Left lung (tissue), 10 donors: Measurements from ENCODE around the gene SCAPER. TPM values are rescaled to one million over a fixed set of nuclear protein-coding genes. Genes with fewer than 3 reads are reported as not detected.

Source experiments
- ATAC-seq: fragments of 200-7000 bp; cut with Tn5 transposase; one replicate; pipeline ENCODE4 v1.9.1; 2020; ENCODE audit warnings: moderate library complexity
- DNase-seq, 4 donors: peaks; one replicate each; pipeline ENCODE4 v3.0.0-alpha.2; 2013 to 2020
- H3K27ac ChIP-seq, 2 donors: fragments of 200-600 bp; sonication (generic) in 1 of 2; one replicate each; pipeline versions ENCODE4 v1.5.0 to v1.8.0; 2020 to 2021
- H3K27me3 ChIP-seq, 2 donors: fragments of 200-600 bp; sonication (generic) in 1 of 2; one replicate each; pipeline versions ENCODE4 v1.5.0 to v1.8.0; 2020 to 2021
- H3K36me3 ChIP-seq, 2 donors: fragments of 200-600 bp; sonication (generic) in 1 of 2; one replicate each; pipeline versions ENCODE4 v1.5.0 to v1.8.0; 2020 to 2021
- H3K4me1 ChIP-seq, 2 donors: fragments of 200-600 bp; one replicate each; pipeline ENCODE4 v1.8.0; 2021
- H3K4me3 ChIP-seq, 2 donors: fragments of 200-600 bp; sonication (generic) in 1 of 2; one replicate each; pipeline versions ENCODE4 v1.5.0 to v1.8.0; 2020 to 2021; ENCODE audit warnings: mild to moderate bottlenecking in 1 of 2
- H3K9me3 ChIP-seq, 2 donors: fragments of 200-600 bp; sonication (generic) in 1 of 2; one replicate each; pipeline versions ENCODE4 v1.5.0 to v1.8.0; 2020 to 2021
- intact Hi-C, 2 donors: fragments of 100-400 bp; cut with DNase I; formaldehyde crosslinking; loops; one replicate each; pipeline versions ENCODE4 v1.11.2 to v1.14.2; 2022
- polyA plus RNA-seq, 6 donors: library from polyadenylated mRNA; unstranded; fragments of 120-200 nt; gene quantifications; one replicate each; pipeline ENCODE4 v1.2.1, GENCODE V29; 2013; ENCODE audit not compliant: insufficient read length in 6 of 6
- total RNA-seq, 2 donors: library from RNA; stranded (reverse); fragmentation: NEBNext Ultra II Directional; extraction: Animal tissue kit (Norgen Biotek cat#: 25700); gene quantifications; one replicate each; pipeline ENCODE4 v1.2.1, GENCODE V29; 2021
- TF ChIP-seq, protein P1 (sequence below), 2 donors: fragments of 200-600 bp; sonication (generic) in 1 of 2; IDR thresholded peaks; one replicate each; pipeline versions ENCODE4 v1.5.0 to v1.8.0; 2021; ENCODE audit warnings: antibody characterized with exemption in 2 of 2
- donor health status: DM: no; HTN: yes; CAD: no.
- donor health status: DM: no; HTN: no; CAD: no.

The SCAPER gene
- total and polyA plus RNA-seq, 8 donors: 18.3 to 30.0 (median 26.6) TPM

DNA sequence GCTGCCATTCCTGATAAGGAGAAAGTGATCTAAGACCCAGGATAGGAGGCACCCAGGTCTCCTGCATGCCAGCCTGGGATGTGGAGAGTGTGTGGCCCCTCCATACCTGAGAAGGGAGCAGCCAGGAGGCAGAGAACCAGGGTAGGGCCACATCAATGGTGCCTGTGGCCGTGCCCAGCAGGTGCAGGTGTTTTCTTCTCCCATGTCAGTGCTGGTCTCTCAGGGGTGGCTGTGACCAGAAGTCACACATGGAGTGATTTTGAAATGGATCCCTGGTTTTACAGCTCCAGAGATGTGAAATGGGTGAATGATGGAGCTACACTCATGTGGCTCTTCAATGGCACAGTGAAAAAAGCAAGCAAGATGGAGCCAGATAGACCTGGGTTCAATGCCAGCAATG is 571.8 kb downstream of the SCAPER start:
- Histone ChIP-seq H3K4me3 (no peak overlapping the region), H3K27me3 (peaks cover 51 to 82% of the 10 kb centered on the region in 2 donors), H3K36me3 (no peaks in the 10 kb centered on the region), H3K4me1 (peaks cover 0 to 30% of the 10 kb centered on the region in 2 donors), H3K9me3 (no peaks in the 10 kb centered on the region), H3K27ac (no peak overlapping the region)
- TF ChIP-seq, protein P1, sequence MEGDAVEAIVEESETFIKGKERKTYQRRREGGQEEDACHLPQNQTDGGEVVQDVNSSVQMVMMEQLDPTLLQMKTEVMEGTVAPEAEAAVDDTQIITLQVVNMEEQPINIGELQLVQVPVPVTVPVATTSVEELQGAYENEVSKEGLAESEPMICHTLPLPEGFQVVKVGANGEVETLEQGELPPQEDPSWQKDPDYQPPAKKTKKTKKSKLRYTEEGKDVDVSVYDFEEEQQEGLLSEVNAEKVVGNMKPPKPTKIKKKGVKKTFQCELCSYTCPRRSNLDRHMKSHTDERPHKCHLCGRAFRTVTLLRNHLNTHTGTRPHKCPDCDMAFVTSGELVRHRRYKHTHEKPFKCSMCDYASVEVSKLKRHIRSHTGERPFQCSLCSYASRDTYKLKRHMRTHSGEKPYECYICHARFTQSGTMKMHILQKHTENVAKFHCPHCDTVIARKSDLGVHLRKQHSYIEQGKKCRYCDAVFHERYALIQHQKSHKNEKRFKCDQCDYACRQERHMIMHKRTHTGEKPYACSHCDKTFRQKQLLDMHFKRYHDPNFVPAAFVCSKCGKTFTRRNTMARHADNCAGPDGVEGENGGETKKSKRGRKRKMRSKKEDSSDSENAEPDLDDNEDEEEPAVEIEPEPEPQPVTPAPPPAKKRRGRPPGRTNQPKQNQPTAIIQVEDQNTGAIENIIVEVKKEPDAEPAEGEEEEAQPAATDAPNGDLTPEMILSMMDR (IDR thresholded peaks at IDR 0.05): no peak
- ATAC-seq: no peak
- intact Hi-C loops: no loop called here
- DNase-seq: no peak

DNA sequence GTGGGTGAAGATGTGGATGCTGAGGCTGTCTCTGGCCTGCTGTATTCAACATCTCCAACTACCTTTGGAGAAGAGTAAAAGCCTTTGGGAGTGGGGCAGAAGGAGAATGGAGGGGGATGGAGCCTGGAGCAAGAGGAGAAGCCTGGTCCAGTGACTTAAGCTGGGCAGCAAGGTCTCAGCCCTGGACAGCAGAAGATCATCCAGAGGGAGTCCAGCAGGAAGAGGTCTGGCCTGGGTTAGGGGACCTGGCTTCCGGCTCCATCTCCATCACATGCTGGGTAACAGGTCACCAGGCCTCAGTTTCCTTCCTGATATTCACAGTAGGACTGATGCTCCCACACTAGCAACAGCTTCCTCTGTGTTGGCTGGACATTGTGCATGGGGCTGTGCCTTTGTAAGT is 572.3 kb downstream of the SCAPER start:
- ATAC-seq: no peak
- no peaks in the 10 kb centered on the region for H3K36me3 ChIP-seq
- peaks cover 0 to 25% of the 10 kb centered on the region in 2 donors for H3K4me1 ChIP-seq
- intact Hi-C loops: no loop called here
- H3K27me3 ChIP-seq: peaks cover 46 to 82% of the 10 kb centered on the region in 2 donors
- no peak for DNase-seq
- no peaks in the 10 kb centered on the region for H3K9me3 ChIP-seq
- TF ChIP-seq, protein P1 (IDR thresholded peaks at IDR 0.05): no peak
- no peak overlapping the region for H3K4me3 ChIP-seq
- H3K27ac ChIP-seq: no peak overlapping the region

DNA sequence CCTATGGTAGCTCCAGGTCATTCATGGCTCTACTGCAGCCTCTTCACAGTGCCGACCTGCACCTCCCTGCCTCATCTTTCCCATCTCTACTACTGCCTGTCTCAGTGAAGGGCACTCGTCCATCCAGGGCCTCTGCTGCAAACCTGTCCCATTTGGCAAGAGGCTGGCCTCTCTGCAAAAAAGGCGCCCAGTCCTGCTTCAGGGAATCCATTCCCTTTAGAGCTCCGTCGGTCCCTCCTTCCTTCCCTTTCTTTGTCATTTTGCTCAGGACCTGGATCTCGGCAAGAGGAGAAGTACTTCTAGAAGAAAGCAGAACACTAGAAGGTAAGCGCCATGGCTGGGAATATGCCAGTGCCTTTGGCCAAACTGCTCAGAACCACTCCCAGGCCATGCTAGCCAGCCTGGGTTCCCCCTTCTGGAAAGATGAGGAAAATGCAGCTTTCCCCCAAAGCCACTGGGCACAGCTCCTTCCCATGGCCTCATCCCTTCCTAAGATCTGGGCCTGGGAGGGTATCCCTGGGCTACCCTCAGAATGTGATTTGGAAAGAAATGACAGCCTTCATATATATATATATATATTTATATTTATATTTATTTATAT is 575.0 kb downstream of the SCAPER start:
- Histone ChIP-seq H3K27me3 (peaks cover 19 to 82% of the 10 kb centered on the region in 2 donors), H3K36me3 (no peaks in the 10 kb centered on the region), H3K4me1 (peaks cover 0 to 2% of the 10 kb centered on the region in 2 donors), H3K4me3 (no peak overlapping the region), H3K9me3 (no peaks in the 10 kb centered on the region), H3K27ac (no peak overlapping the region)
- TF ChIP-seq, protein P1 (IDR thresholded peaks at IDR 0.05): peak; percentile 42 to 51
- ATAC-seq (peak; percentile 94), DNase-seq (peak in 1 of 4 donors; percentile 62)
- intact Hi-C loops: no loop called here

DNA sequence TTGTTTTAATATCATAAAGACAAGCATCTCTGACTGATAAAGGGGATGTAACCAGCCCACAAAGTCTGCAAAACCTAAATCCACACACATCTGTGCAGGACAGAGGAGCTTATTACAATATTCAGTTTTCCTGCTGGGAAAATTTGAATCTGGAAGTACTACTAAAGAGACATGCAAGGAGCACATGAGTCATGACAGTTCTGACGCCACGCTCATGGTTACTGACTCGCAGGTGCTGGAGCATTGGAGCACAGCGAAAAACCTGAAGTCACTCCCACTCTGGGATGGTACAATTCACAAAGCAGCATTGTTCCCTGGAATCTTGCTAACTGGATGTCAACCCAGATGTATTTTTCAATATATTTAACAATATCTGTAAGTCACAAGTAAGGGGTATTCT is 576.2 kb downstream of the SCAPER start:
- Histone ChIP-seq H3K27ac (no peak overlapping the region), H3K27me3 (peaks cover 12 to 82% of the 10 kb centered on the region in 2 donors), H3K4me1 (no peaks in the 10 kb centered on the region), H3K9me3 (no peaks in the 10 kb centered on the region), H3K36me3 (no peaks in the 10 kb centered on the region), H3K4me3 (no peak overlapping the region)
- intact Hi-C loops: loop anchor here in 1 of 2 donors (5.0 kb wide), 1 partner anchor 137 kb away; no protein-coding TSS in a partner anchor
- TF ChIP-seq, protein P1 (IDR thresholded peaks at IDR 0.05): no peak
- DNase-seq: no peak
- no peak for ATAC-seq

DNA sequence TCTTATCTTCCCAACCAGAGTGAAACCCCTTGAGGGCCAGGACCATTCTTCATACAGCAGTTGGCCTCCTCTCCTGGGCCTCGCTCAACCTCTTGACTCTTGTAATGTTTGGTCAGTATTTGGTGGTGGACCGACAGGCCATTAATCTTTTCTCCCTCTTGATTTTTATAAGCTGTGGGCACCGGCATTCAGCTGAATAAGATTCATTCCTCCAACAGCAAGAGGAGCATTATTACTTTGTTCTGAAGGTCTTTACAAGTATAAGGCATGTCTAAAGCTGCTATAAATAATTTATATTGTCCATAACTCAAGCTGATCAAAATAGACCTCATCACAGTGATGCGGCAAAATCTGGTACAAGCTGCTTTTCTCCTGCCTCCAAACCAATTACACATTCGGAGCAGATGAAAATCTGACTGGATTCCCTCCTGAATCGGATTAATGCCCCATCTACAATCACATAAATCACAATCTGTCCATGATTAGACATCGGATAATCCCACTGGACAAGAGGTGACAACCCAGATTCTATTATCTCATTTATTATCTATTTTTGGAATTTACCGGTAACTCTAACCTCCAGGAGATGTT is 576.9 kb downstream of the SCAPER start:
- Histone ChIP-seq H3K4me3 (no peak overlapping the region), H3K9me3 (no peaks in the 10 kb centered on the region), H3K36me3 (no peaks in the 10 kb centered on the region), H3K4me1 (no peaks in the 10 kb centered on the region), H3K27ac (no peak overlapping the region), H3K27me3 (peaks cover 4 to 82% of the 10 kb centered on the region in 2 donors)
- TF ChIP-seq, protein P1 (IDR thresholded peaks at IDR 0.05): no peak
- intact Hi-C loops: loop anchor here in 1 of 2 donors (5.0 kb wide), 1 partner anchor 136 kb away; no protein-coding TSS in a partner anchor
- DNase-seq (no peak), ATAC-seq (no peak)
